Measurements from ENCODE around the gene OCEL1. TPM values are rescaled to one million over a fixed set of nuclear protein-coding genes. Genes with fewer than 3 reads are reported as not detected.

OCEL1 gene
- total RNA-seq, 2 donors from 2014 or later = 12.4 to 13.3 TPM

- Histone ChIP-seq H3K4me3 (no peak overlapping the region), H3K27me3 (replicated peaks; ENCODE audit: insufficient read depth) (no peaks in the 10 kb centered on the region), H3K27ac (no peak overlapping the region), H3K9me3 (no peaks in the 10 kb centered on the region), H3K4me1 (ENCODE audit: control insufficient read depth in 1 of 2, low read depth in 2 of 2) (no peaks in the 10 kb centered on the region), H3K36me3 (no peaks in the 10 kb centered on the region)
- no peak for TF ChIP-seq CTCF (IDR thresholded peaks at IDR 0.05)
- no peak for DNase-seq (ENCODE audit: low spot score)
- ATAC-seq (ENCODE audit: insufficient number of reproducible peaks, low FRiP score, low read depth) = no peak
Measured at GRCh38 chr19:17255150-17255621, 29.2 kb downstream of the OCEL1 start.

GRCh38 chr19:17256130-17256529, 30.1 kb downstream of the OCEL1 start:
- Histone ChIP-seq H3K4me1 (ENCODE audit: control insufficient read depth in 1 of 2, low read depth in 2 of 2) (no peaks in the 10 kb centered on the region), H3K36me3 (no peaks in the 10 kb centered on the region), H3K4me3 (no peak overlapping the region), H3K27me3 (replicated peaks; ENCODE audit: insufficient read depth) (no peaks in the 10 kb centered on the region), H3K9me3 (no peaks in the 10 kb centered on the region), H3K27ac (no peak overlapping the region)
- TF ChIP-seq CTCF (IDR thresholded peaks at IDR 0.05) = no peak
- no peak for DNase-seq (ENCODE audit: low spot score)
- ATAC-seq (ENCODE audit: insufficient number of reproducible peaks, low FRiP score, low read depth) = no peak

- Histone ChIP-seq H3K4me3 (no peak overlapping the region), H3K27ac (no peak overlapping the region), H3K27me3 (replicated peaks; ENCODE audit: insufficient read depth) (no peaks in the 10 kb centered on the region), H3K9me3 (no peaks in the 10 kb centered on the region), H3K36me3 (no peaks in the 10 kb centered on the region), H3K4me1 (ENCODE audit: control insufficient read depth in 1 of 2, low read depth in 2 of 2) (no peaks in the 10 kb centered on the region)
- no peak for TF ChIP-seq CTCF (IDR thresholded peaks at IDR 0.05)
- no peak for DNase-seq (ENCODE audit: low spot score)
- ATAC-seq (ENCODE audit: insufficient number of reproducible peaks, low FRiP score, low read depth) = no peak
Measured at GRCh38 chr19:17259118-17259780, 33.2 kb downstream of the OCEL1 start.

- ATAC-seq (ENCODE audit: insufficient number of reproducible peaks, low FRiP score, low read depth) (no peak), DNase-seq (ENCODE audit: low spot score) (no peak)
- Histone ChIP-seq H3K9me3 (no peaks in the 10 kb centered on the region), H3K27ac (no peak overlapping the region), H3K4me3 (no peak overlapping the region), H3K27me3 (replicated peaks; ENCODE audit: insufficient read depth) (no peaks in the 10 kb centered on the region), H3K36me3 (no peaks in the 10 kb centered on the region), H3K4me1 (ENCODE audit: control insufficient read depth in 1 of 2, low read depth in 2 of 2) (no peaks in the 10 kb centered on the region)
- TF ChIP-seq CTCF (IDR thresholded peaks at IDR 0.05) = no peak
Measured at GRCh38 chr19:17259934-17260333, 33.9 kb downstream of the OCEL1 start.

- H3K27ac ChIP-seq = no peak overlapping the region
- no peak overlapping the region for H3K4me3 ChIP-seq
- H3K9me3 ChIP-seq = no peaks in the 10 kb centered on the region
- peak; percentile 59 for ATAC-seq (ENCODE audit: insufficient number of reproducible peaks, low FRiP score, low read depth)
- no peaks in the 10 kb centered on the region for H3K27me3 ChIP-seq (replicated peaks; ENCODE audit: insufficient read depth)
- H3K36me3 ChIP-seq = no peaks in the 10 kb centered on the region
- no peaks in the 10 kb centered on the region for H3K4me1 ChIP-seq (ENCODE audit: control insufficient read depth in 1 of 2, low read depth in 2 of 2)
- TF ChIP-seq CTCF (IDR thresholded peaks at IDR 0.05) = peak; percentile 91
- no peak for DNase-seq (ENCODE audit: low spot score)
Measured at GRCh38 chr19:17260842-17261325, 34.9 kb downstream of the OCEL1 start.

All from thoracic aorta (tissue), 2 donors.